H1 (cell line): ENCODE measurements around the gene KCTD16. TPM values are rescaled to one million over a fixed set of nuclear protein-coding genes. Genes with fewer than 3 reads are reported as not detected.

ENCODE experiments used
- CTCF ChIA-PET: fragments of 300-600 bp; sonication (Branson Sonifier 250); formaldehyde crosslinking; loops from one replicate; lab custom pipeline; 2021; ENCODE audit not compliant: partially characterized antibody; lab: Charles Lee
- POLR2A ChIA-PET: fragments of 300-600 bp; sonication (Branson Sonifier 250); formaldehyde crosslinking; loops from one replicate; lab custom pipeline; 2021; ENCODE audit warnings: inconsistent platforms; ENCODE audit not compliant: partially characterized antibody; lab: Charles Lee
- DNase-seq, 2 experiments: peaks; one replicate each; pipeline versions ENCODE4 v3.0.0 to v3.0.0-alpha.2; 2010 to 2022; ENCODE audit warnings: low spot score in 2 of 2, low read depth in 1 of 2, mixed read lengths in 1 of 2
- FAIRE-seq: peaks from 2 replicates; lab custom pipeline; 2011; peaks lifted over from hg19 to GRCh38; lab: Jason Lieb, UNC
- H2AFZ ChIP-seq: 2 replicates; pipeline ENCODE4 v1.8.1; 2012; ENCODE audit warnings: low read length, inconsistent platforms
- H2AK5ac ChIP-seq: 2 replicates; pipeline ENCODE4 v1.6.1; 2013; ENCODE audit warnings: low read depth, low read length
- H2BK120ac ChIP-seq: replicated peaks from 2 replicates; pipeline ENCODE3; 2013; ENCODE audit warnings: low read depth, low read length, inconsistent platforms
- H2BK12ac ChIP-seq: 2 replicates; pipeline ENCODE4 v1.6.1; 2013; ENCODE audit warnings: low read depth, low read length
- H2BK15ac ChIP-seq: 2 replicates; pipeline ENCODE4 v1.6.1; 2013; ENCODE audit warnings: low read length
- H2BK20ac ChIP-seq: 2 replicates; pipeline ENCODE4 v1.6.1; 2013; ENCODE audit warnings: low read length
- H2BK5ac ChIP-seq: 2 replicates; pipeline ENCODE4 v1.6.1; 2013; ENCODE audit warnings: low read depth, low read length
- H3K14ac ChIP-seq: 2 replicates; pipeline ENCODE4 v1.6.1; 2013; ENCODE audit warnings: inconsistent platforms; ENCODE audit not compliant: insufficient read length
- H3K18ac ChIP-seq: 2 replicates; pipeline ENCODE4 v1.6.1; 2013; ENCODE audit warnings: low read length; ENCODE audit errors: extremely low read depth
- H3K23ac ChIP-seq: 2 replicates; pipeline ENCODE4 v1.6.1; 2013; ENCODE audit warnings: inconsistent platforms; ENCODE audit not compliant: insufficient read length
- H3K23me2 ChIP-seq: 2 replicates; pipeline ENCODE4 v1.6.1; 2013; ENCODE audit warnings: low read depth, low read length
- H3K27ac ChIP-seq: 2 replicates; pipeline ENCODE4 v1.6.1; 2011; ENCODE audit warnings: low read depth, low read length, inconsistent platforms
- H3K27me3 ChIP-seq, 4 experiments: replicated peaks in 1 of 4; 1 replicate in 1 of 4; 2 replicates in 3 of 4; pipeline versions ENCODE4 v1.6.1 to v1.8.1; 2011 to 2013; ENCODE audit warnings: low read length in 3 of 4, mild to moderate bottlenecking in 3 of 4, inconsistent platforms in 2 of 4, mixed read lengths in 2 of 4, moderate library complexity in 1 of 4; ENCODE audit not compliant: control insufficient read depth in 3 of 4, insufficient read depth in 3 of 4; ENCODE audit errors: extremely low read depth in 1 of 4
- H3K36me3 ChIP-seq, 4 experiments: 2 replicates each; pipeline versions ENCODE4 v1.6.1 to v1.8.1; 2011 to 2013; ENCODE audit warnings: mild to moderate bottlenecking in 4 of 4, low read length in 3 of 4, moderate library complexity in 2 of 4, control low read depth in 1 of 4, inconsistent platforms in 1 of 4; ENCODE audit not compliant: insufficient read depth in 4 of 4, control insufficient read depth in 2 of 4
- H3K4ac ChIP-seq: replicated peaks from 2 replicates; pipeline ENCODE3; 2013; ENCODE audit warnings: low read length, low read depth, mixed read lengths, inconsistent platforms; ENCODE audit not compliant: insufficient read length
- H3K4me1 ChIP-seq, 4 experiments: replicated peaks in 1 of 4; 1 replicate in 1 of 4; 2 replicates in 3 of 4; pipeline versions ENCODE4 v1.6.1 to v1.8.1; 2011 to 2013; ENCODE audit warnings: low read length in 3 of 4, inconsistent platforms in 2 of 4, mixed read lengths in 1 of 4; ENCODE audit not compliant: insufficient read depth in 4 of 4, control insufficient read depth in 3 of 4
- H3K4me2 ChIP-seq, 2 experiments: 2 replicates each; pipeline versions ENCODE4 v1.6.1 to v1.8.1; 2011 to 2013; ENCODE audit warnings: low read depth in 2 of 2, low read length in 2 of 2, control low read depth in 1 of 2, inconsistent platforms in 1 of 2, mild to moderate bottlenecking in 1 of 2; ENCODE audit not compliant: insufficient read depth in 1 of 2
- H3K4me3 ChIP-seq, 4 experiments: fragments of 200-600, 300-600 bp in 1 of 4; sonication (generic), shearing (Covaris generic), sonication (Bioruptor Twin) in 1 of 4; 2 replicates each; pipeline versions ENCODE4 v1.5.1 to v1.8.1; 2011 to 2016; ENCODE audit warnings: low read length in 4 of 4, low read depth in 3 of 4, control low read depth in 2 of 4, inconsistent platforms in 2 of 4, mild to moderate bottlenecking in 2 of 4, mixed read lengths in 1 of 4, moderate library complexity in 1 of 4; ENCODE audit not compliant: insufficient read depth in 2 of 4; ENCODE audit errors: extremely low read depth in 1 of 4
- H3K56ac ChIP-seq: replicated peaks from 2 replicates; pipeline ENCODE3; 2013; ENCODE audit warnings: low read depth, mild to moderate bottlenecking, mixed read lengths, low read length, inconsistent platforms; ENCODE audit not compliant: insufficient read length
- H3K79me1 ChIP-seq: 2 replicates; pipeline ENCODE4 v1.6.1; 2013; ENCODE audit warnings: low read depth, low read length, control low read depth
- H3K79me2 ChIP-seq, 2 experiments: 2 replicates each; pipeline versions ENCODE4 v1.6.1 to v1.8.1; 2012 to 2013; ENCODE audit warnings: low read length in 2 of 2, mild to moderate bottlenecking in 2 of 2, inconsistent platforms in 1 of 2; ENCODE audit not compliant: insufficient read depth in 2 of 2, control insufficient read depth in 1 of 2
- H3K9ac ChIP-seq, 4 experiments: replicated peaks in 1 of 4; 1 replicate in 1 of 4; 2 replicates in 3 of 4; pipeline versions ENCODE4 v1.6.1 to v1.8.1; 2011 to 2013; ENCODE audit warnings: low read depth in 3 of 4, low read length in 3 of 4, control low read depth in 2 of 4, mild to moderate bottlenecking in 2 of 4, moderate library complexity in 2 of 4, inconsistent platforms in 1 of 4; ENCODE audit errors: extremely low read depth in 1 of 4
- H3K9me3 ChIP-seq, 2 experiments: 2 replicates each; pipeline versions ENCODE4 v1.6.1 to v1.8.1; 2012 to 2013; ENCODE audit warnings: mild to moderate bottlenecking in 2 of 2, moderate library complexity in 2 of 2, control low read depth in 1 of 2, inconsistent platforms in 1 of 2, low read depth in 1 of 2, low read length in 1 of 2, mixed read lengths in 1 of 2; ENCODE audit not compliant: insufficient read depth in 2 of 2
- H4K20me1 ChIP-seq, 2 experiments: replicated peaks in 1 of 2; 2 replicates each; pipeline versions ENCODE3 to v1.8.1; 2011 to 2013; ENCODE audit warnings: inconsistent platforms in 2 of 2, low read length in 2 of 2, mild to moderate bottlenecking in 1 of 2; ENCODE audit not compliant: insufficient read depth in 2 of 2, control insufficient read depth in 1 of 2
- H4K5ac ChIP-seq: 2 replicates; pipeline ENCODE4 v1.6.1; 2013; ENCODE audit warnings: low read length, low read depth, mixed read lengths, inconsistent platforms; ENCODE audit not compliant: insufficient read length
- H4K8ac ChIP-seq: 2 replicates; pipeline ENCODE4 v1.8.0; 2013; ENCODE audit warnings: mild to moderate bottlenecking, moderate library complexity, low read length, inconsistent platforms; ENCODE audit not compliant: insufficient read depth; ENCODE audit errors: extremely low read depth
- H4K91ac ChIP-seq: replicated peaks from 2 replicates; pipeline ENCODE3; 2013; ENCODE audit warnings: low read length, mixed read lengths, inconsistent platforms; ENCODE audit not compliant: insufficient read length
- BCL11A ChIP-seq, 2 experiments: IDR thresholded peaks; one replicate each; pipeline ENCODE4 v1.6.1; 2011; ENCODE audit warnings: low read depth in 2 of 2, low read length in 2 of 2, mild to moderate bottlenecking in 2 of 2
- EP300 ChIP-seq, 2 experiments: IDR thresholded peaks; 1 replicate in 1 of 2; 2 replicates in 1 of 2; pipeline ENCODE4 v1.6.1; 2011 to 2012; ENCODE audit warnings: low read depth in 2 of 2, low read length in 2 of 2, mild to moderate bottlenecking in 2 of 2, borderline replicate concordance in 1 of 2, inconsistent platforms in 1 of 2, moderate library complexity in 1 of 2
- JUND ChIP-seq: IDR thresholded peaks from 2 replicates; pipeline ENCODE4 v1.6.1; 2011; ENCODE audit warnings: mild to moderate bottlenecking, improper control_type of control experiment, low read length
- NRF1 ChIP-seq: IDR thresholded peaks from 2 replicates; pipeline ENCODE4 v1.6.1; 2011; ENCODE audit warnings: mild to moderate bottlenecking, low read depth, low read length, improper control_type of control experiment
- PHF8 ChIP-seq: fragments of 200-600 bp; sonication (generic); conservative IDR thresholded peaks from 2 replicates; pipeline ENCODE4 v1.7.1; 2012; ENCODE audit warnings: low read depth, mild to moderate bottlenecking, inconsistent platforms, low read length, moderate library complexity
- RAD21 ChIP-seq, 2 experiments: IDR thresholded peaks in 1 of 2; conservative IDR thresholded peaks in 1 of 2; 2 replicates each; pipeline ENCODE4 v1.6.1; 2011; ENCODE audit warnings: low read depth in 2 of 2, low read length in 2 of 2, improper control_type of control experiment in 1 of 2, inconsistent platforms in 1 of 2, mild to moderate bottlenecking in 1 of 2, moderate library complexity in 1 of 2
- RXRA ChIP-seq: IDR thresholded peaks from 2 replicates; pipeline ENCODE4 v1.6.1; 2011; ENCODE audit warnings: low read depth, mild to moderate bottlenecking, low read length, moderate library complexity; ENCODE audit not compliant: insufficient read depth
- WGBS, 2 experiments: shearing (Covaris generic) in 1 of 2; methylation state at CpG; one replicate each; pipeline versions ENCODE4 v1.1.6 to v1.1.7; 2013 to 2015; ENCODE audit warnings: low lambda C conversion rate in 2 of 2, mixed read lengths in 2 of 2, inconsistent platforms in 1 of 2, low coverage in 1 of 2, missing lambda C conversion rate in 1 of 2; ENCODE audit not compliant: insufficient replicate concordance in 2 of 2, insufficient coverage in 1 of 2, insufficient read length in 1 of 2; ENCODE audit errors: extremely low coverage in 1 of 2, missing lambda C conversion rate in 1 of 2; 5-methylcytosine and 5-hydroxymethylcytosine counted together
- polyA plus RNA-seq, 7 experiments: library from polyadenylated mRNA; depleted of rRNA in 3 of 7; stranded (reverse) in 5 of 7; unstranded in 2 of 7; fragments of >200 nt in 5 of 7; fragments of 200-250 nt in 2 of 7; gene quantifications; 1 replicate in 5 of 7; 2 replicates in 1 of 7; 4 replicates in 1 of 7; pipeline versions ENCODE4 v1.2.1 to v1.2.3, GENCODE V29; 2011 to 2013; ENCODE audit warnings: missing spikeins in 2 of 7, mixed read lengths in 2 of 7
- total RNA-seq: library from RNA; stranded (reverse); fragmentation: NEBNext Ultra II Directional; extraction: Animal tissue kit (Norgen Biotek cat#: 25700); gene quantifications from 2 replicates; pipeline ENCODE4 v1.2.1, GENCODE V29; 2021
- TF ChIP-seq, protein P1 (sequence below), 3 experiments: IDR thresholded peaks; 1 replicate in 2 of 3; 2 replicates in 1 of 3; pipeline versions ENCODE4 v1.5.1 to v1.6.1; 2011; ENCODE audit warnings: low read length in 3 of 3, mild to moderate bottlenecking in 3 of 3, inconsistent platforms in 2 of 3, low read depth in 1 of 3, moderate library complexity in 1 of 3; ENCODE audit not compliant: insufficient read depth in 1 of 3; ENCODE audit errors: control extremely low read depth in 1 of 3

Gene KCTD16
- total and polyA plus RNA-seq, 2 of the 8 experiments (the other 6 are each of a cell fraction or from before 2014, with no cell fraction given), result 0.03 to 0.24 TPM

DNA sequence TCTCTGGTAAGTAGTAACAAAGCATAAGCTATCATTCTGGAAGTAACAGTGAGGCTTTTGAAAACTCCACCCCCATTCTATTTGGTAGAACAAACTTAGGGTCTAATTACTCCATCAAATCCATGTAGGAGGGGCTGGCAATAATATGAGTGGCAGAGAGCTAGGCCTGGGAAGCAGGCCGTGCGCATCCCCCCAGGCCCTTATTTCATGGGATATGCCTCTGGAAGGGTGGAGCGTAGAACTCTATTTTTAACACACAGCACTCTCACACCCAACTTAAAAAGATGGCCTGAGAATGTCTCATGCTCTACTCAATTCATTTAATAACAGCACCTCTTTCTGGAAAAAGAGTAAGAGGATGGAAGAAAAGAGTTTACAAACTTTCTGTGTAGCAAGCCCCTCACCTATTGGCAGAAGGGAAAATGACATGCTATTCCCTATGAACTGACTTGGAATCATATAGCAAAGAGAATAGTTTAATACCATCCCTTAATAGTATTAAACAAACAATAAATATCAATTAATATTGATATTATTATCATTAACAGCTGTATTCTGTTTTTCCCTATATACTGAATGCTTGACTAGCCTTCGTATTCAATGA lies 233.2 kb downstream of the KCTD16 start:
- Histone ChIP-seq H4K91ac (no peak overlapping the region), H3K27me3 (no peaks in the 10 kb centered on the region; a peak in 1 of 7 replicates), H2BK5ac (no peak overlapping the region), H3K4me3 (no peak overlapping the region), H3K23ac (no peak overlapping the region), H2AK5ac (no peak overlapping the region), H4K20me1 (no peaks in the 10 kb centered on the region), H2BK15ac (no peak overlapping the region), H3K27ac (no peak overlapping the region), H3K79me2 (no peaks in the 10 kb centered on the region), H3K56ac (no peak overlapping the region), H3K23me2 (no peaks in the 10 kb centered on the region), H4K8ac (no peak overlapping the region), H3K14ac (no peak overlapping the region), H3K4ac (no peak overlapping the region), H2BK120ac (no peak overlapping the region), H3K36me3 (no peaks in the 10 kb centered on the region), H4K5ac (no peak overlapping the region), H3K9me3 (no peaks in the 10 kb centered on the region), H2BK20ac (no peak overlapping the region), H3K9ac (no peak overlapping the region), H3K18ac (no peak overlapping the region), H3K79me1 (no peaks in the 10 kb centered on the region), H3K4me2 (no peak overlapping the region), H2AFZ (no peak overlapping the region), H3K4me1 (no peaks in the 10 kb centered on the region), H2BK12ac (no peak overlapping the region)
- FAIRE-seq (no peak), DNase-seq (no peak)
- POLR2A ChIA-PET, result no interaction called here
- CTCF ChIA-PET, result interaction anchor here (0.6 to 1.9 kb wide), 8 partner anchors 8 to 195 kb away, joined by 3 to 7 read pairs (median 4); no protein-coding TSS in a partner anchor
- 95% methylated on average over 4 of the region's 4 CpGs; no CpG with 5 or more reads in 1 of the 2 experiments for WGBS, 2 experiments
- TF ChIP-seq RAD21 (IDR thresholded peaks at IDR 0.05 in 1 of 2, conservative IDR thresholded peaks at IDR 0.05 in 1 of 2; ENCODE audit: low read depth in 2 of 2, low read length in 2 of 2) (peak; percentile 45 to 51), PHF8 (no peak), EP300 (IDR thresholded peaks at IDR 0.05; ENCODE audit: borderline replicate concordance in 1 of 2, low read depth in 2 of 2, low read length in 2 of 2) (no peak), RXRA (no peak), BCL11A (IDR thresholded peaks at IDR 0.05; ENCODE audit: low read depth in 2 of 2, low read length in 2 of 2) (no peak), NRF1 (no peak), JUND (no peak)
- TF ChIP-seq, protein P1, sequence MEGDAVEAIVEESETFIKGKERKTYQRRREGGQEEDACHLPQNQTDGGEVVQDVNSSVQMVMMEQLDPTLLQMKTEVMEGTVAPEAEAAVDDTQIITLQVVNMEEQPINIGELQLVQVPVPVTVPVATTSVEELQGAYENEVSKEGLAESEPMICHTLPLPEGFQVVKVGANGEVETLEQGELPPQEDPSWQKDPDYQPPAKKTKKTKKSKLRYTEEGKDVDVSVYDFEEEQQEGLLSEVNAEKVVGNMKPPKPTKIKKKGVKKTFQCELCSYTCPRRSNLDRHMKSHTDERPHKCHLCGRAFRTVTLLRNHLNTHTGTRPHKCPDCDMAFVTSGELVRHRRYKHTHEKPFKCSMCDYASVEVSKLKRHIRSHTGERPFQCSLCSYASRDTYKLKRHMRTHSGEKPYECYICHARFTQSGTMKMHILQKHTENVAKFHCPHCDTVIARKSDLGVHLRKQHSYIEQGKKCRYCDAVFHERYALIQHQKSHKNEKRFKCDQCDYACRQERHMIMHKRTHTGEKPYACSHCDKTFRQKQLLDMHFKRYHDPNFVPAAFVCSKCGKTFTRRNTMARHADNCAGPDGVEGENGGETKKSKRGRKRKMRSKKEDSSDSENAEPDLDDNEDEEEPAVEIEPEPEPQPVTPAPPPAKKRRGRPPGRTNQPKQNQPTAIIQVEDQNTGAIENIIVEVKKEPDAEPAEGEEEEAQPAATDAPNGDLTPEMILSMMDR (IDR thresholded peaks at IDR 0.05; ENCODE audit: control extremely low read depth in 1 of 3, insufficient read depth in 1 of 3, low read depth in 1 of 3, low read length in 3 of 3), result peak in 1 of 3 experiments; percentile 39; a peak in 2 of 4 replicates
